Naive thymus-derived CD8-positive, alpha-beta T cell (primary cell): ENCODE results near the gene DDR1. TPM values are rescaled to one million over a fixed set of nuclear protein-coding genes. Genes with fewer than 3 reads are reported as not detected.
"Not testable (repeated sequence)": the region's sequence is repeated elsewhere in the genome, so short reads cannot be mapped to it uniquely, and the experiment has no call there.

Source experiments
- ATAC-seq, 2 donors: fragments of 150-1000 bp; cut with Tn5 transposase in 1 of 2; sonication (Bioruptor Pico), chemical (Tn5 transposase) in 1 of 2; 1 replicate in 1 of 2; 2 replicates in 1 of 2; pipeline ENCODE4 v1.10.0; 2021; ENCODE audit warnings: mild to moderate bottlenecking in 2 of 2, moderate library complexity in 2 of 2
- POLR2A ChIA-PET: fragments of 350-600 bp; sonication (Branson Sonifier 250); formaldehyde crosslinking; loops from one replicate; lab custom pipeline; 2021; ENCODE audit warnings: antibody characterized with exemption; lab: Charles Lee
- DNase-seq, 10 donors: peaks; one replicate each; pipeline versions ENCODE4 v3.0.0 to v3.0.0-alpha.2; 2020 to 2022
- H3K27ac Mint-ChIP-seq, 10 donors: one replicate each; pipeline ENCODE4 v1.8.0; 2020 to 2022; ENCODE audit warnings: mild to moderate bottlenecking in 10 of 10, mixed read lengths in 10 of 10, moderate library complexity in 4 of 10, inconsistent platforms in 1 of 10
- H3K27me3 Mint-ChIP-seq, 5 donors: one replicate each; pipeline ENCODE4 v1.8.0; 2021 to 2022; ENCODE audit warnings: mixed read lengths in 5 of 5
- H3K36me3 Mint-ChIP-seq, 3 donors: one replicate each; pipeline ENCODE4 v1.8.0; 2020 to 2022; ENCODE audit warnings: mixed read lengths in 3 of 3, mild to moderate bottlenecking in 2 of 3, inconsistent platforms in 1 of 3
- H3K4me1 Mint-ChIP-seq, 4 donors: one replicate each; pipeline ENCODE4 v1.8.0; 2021 to 2022; ENCODE audit warnings: mixed read lengths in 4 of 4
- H3K4me3 Mint-ChIP-seq, 10 donors: one replicate each; pipeline ENCODE4 v1.8.0; 2020 to 2022; ENCODE audit warnings: mild to moderate bottlenecking in 10 of 10, mixed read lengths in 10 of 10, moderate library complexity in 6 of 10, inconsistent platforms in 1 of 10
- H3K9me3 Mint-ChIP-seq, 9 donors: one replicate each; pipeline ENCODE4 v1.8.0; 2020 to 2022; ENCODE audit warnings: mixed read lengths in 9 of 9, mild to moderate bottlenecking in 3 of 9, inconsistent platforms in 1 of 9, moderate library complexity in 1 of 9
- polyA plus RNA-seq, 3 donors: library from polyadenylated mRNA; unstranded; fragments of 300-500 nt; fragmentation: Illumina TruSeq; gene quantifications; one replicate each; pipeline ENCODE4 v1.2.3, GENCODE V29; 2021
- total RNA-seq, 8 experiments: library from RNA in 2 of 8; stranded (reverse) in 2 of 8; gene quantifications; one replicate each; pipeline ENCODE4 v1.2.3 and lab custom pipeline; 2021 to 2026

The DDR1 gene
- total and polyA plus RNA-seq, 5 experiments from 2014 or later = 0.57 to 22.8 (median 5.4) TPM

GRCh38 chr6:30914854-30915590, 30.7 kb downstream of the DDR1 start:
- ATAC-seq (no peak), DNase-seq (peak in 1 of 10 donors; percentile 9)
- Mint-ChIP-seq H3K27ac (peak overlapping the region; percentile 86 to 97 (median 93)), H3K27me3 (no peaks in the 10 kb centered on the region), H3K36me3 (peaks cover 0 to 57% (median 16%) of the 10 kb centered on the region in 3 donors), H3K9me3 (no peaks in the 10 kb centered on the region), H3K4me3 (peak overlapping the region; percentile 86 to 97 (median 95)), H3K4me1 (peaks cover 27 to 46% (median 33%) of the 10 kb centered on the region in 4 donors)
- POLR2A ChIA-PET = interaction anchor here (0.5 to 3.3 kb wide), 8 partner anchors 30 to 213 kb away, joined by 3 to 22 read pairs (median 4); partner anchors contain the start of genes DDR1 and PSORS1C1

GRCh38 chr6:30915591-30915946, 31.2 kb downstream of the DDR1 start:
- Mint-ChIP-seq H3K9me3 (no peaks in the 10 kb centered on the region), H3K36me3 (peaks cover 0 to 61% (median 16%) of the 10 kb centered on the region in 3 donors), H3K4me1 (peaks cover 27 to 46% (median 33%) of the 10 kb centered on the region in 4 donors), H3K4me3 (peak overlapping the region; percentile 86 to 97 (median 95)), H3K27ac (peak overlapping the region in 8 of 10 donors; percentile 58 to 97 (median 90)), H3K27me3 (no peaks in the 10 kb centered on the region)
- peak in 3 of 10 donors; percentile 42 to 50 (median 49) for DNase-seq
- POLR2A ChIA-PET = interaction anchor here (1.2 to 1.6 kb wide), 2 partner anchors 163 to 200 kb away, joined by 3 to 5 read pairs; partner anchors contain the start of gene PSORS1C1
- no peak for ATAC-seq

- ATAC-seq = no peak
- POLR2A ChIA-PET = no interaction called here
- H3K27me3 Mint-ChIP-seq = no peaks in the 10 kb centered on the region
- peaks cover 0 to 63% (median 10%) of the 10 kb centered on the region in 3 donors for H3K36me3 Mint-ChIP-seq
- peaks cover 26 to 44% (median 33%) of the 10 kb centered on the region in 4 donors for H3K4me1 Mint-ChIP-seq
- no peaks in the 10 kb centered on the region for H3K9me3 Mint-ChIP-seq
- H3K27ac Mint-ChIP-seq = peak overlapping the region in 4 of 10 donors; percentile 25 to 50 (median 35)
- no peak overlapping the region for H3K4me3 Mint-ChIP-seq
- no peak for DNase-seq
These were observed 32.7 kb downstream of the DDR1 start for GRCh38 chr6:30917041-30917440.

GRCh38 chr6:30917487-30917886, 33.2 kb downstream of the DDR1 start:
- Mint-ChIP-seq H3K4me3 (no peak overlapping the region), H3K27me3 (no peaks in the 10 kb centered on the region), H3K27ac (peak overlapping the region in 1 of 10 donors; percentile 50), H3K9me3 (no peaks in the 10 kb centered on the region), H3K4me1 (peaks cover 22 to 41% (median 31%) of the 10 kb centered on the region in 4 donors), H3K36me3 (peaks cover 0 to 65% (median 14%) of the 10 kb centered on the region in 3 donors)
- ATAC-seq (no peak), DNase-seq (no peak)
- POLR2A ChIA-PET = no interaction called here

- Mint-ChIP-seq H3K27ac (no peak overlapping the region), H3K9me3 (no peaks in the 10 kb centered on the region), H3K27me3 (no peaks in the 10 kb centered on the region), H3K36me3 (peaks cover 0 to 76% (median 16%) of the 10 kb centered on the region in 3 donors), H3K4me1 (peaks cover 20 to 32% (median 25%) of the 10 kb centered on the region in 4 donors), H3K4me3 (no peak overlapping the region)
- ATAC-seq = no peak
- POLR2A ChIA-PET = interaction anchor here (0.6 to 1.9 kb wide), 2 partner anchors 11 to 671 kb away, joined by 3 to 5 read pairs; partner anchors contain the start of gene GTF2H4
- no peak for DNase-seq
These were observed 34.4 kb downstream of the DDR1 start for GRCh38 chr6:30918670-30919069.

GRCh38 chr6:30922447-30922852, 38.1 kb downstream of the DDR1 start:
- peaks cover 0 to 5% (median 2%) of the 10 kb centered on the region in 4 donors for H3K4me1 Mint-ChIP-seq
- ATAC-seq = no peak
- no peak overlapping the region for H3K4me3 Mint-ChIP-seq
- H3K27me3 Mint-ChIP-seq = no peaks in the 10 kb centered on the region
- no peaks in the 10 kb centered on the region for H3K9me3 Mint-ChIP-seq
- H3K27ac Mint-ChIP-seq = no peak overlapping the region
- DNase-seq = no peak
- POLR2A ChIA-PET = no interaction called here
- peaks cover 0 to 82% (median 16%) of the 10 kb centered on the region in 3 donors for H3K36me3 Mint-ChIP-seq

- DNase-seq, H3K27me3 Mint-ChIP-seq, ATAC-seq, H3K27ac Mint-ChIP-seq, POLR2A ChIA-PET, H3K4me3 Mint-ChIP-seq, H3K4me1 Mint-ChIP-seq: not testable (repeated sequence)
- Mint-ChIP-seq H3K36me3 (peaks cover 8 to 77% (median 17%) of the 10 kb centered on the region in 3 donors), H3K9me3 (peaks cover 0 to 14% (median 4%) of the 10 kb centered on the region in 9 donors)
These were observed 39.8 kb downstream of the DDR1 start for GRCh38 chr6:30924040-30924627.

- ATAC-seq = no peak
- Mint-ChIP-seq H3K27me3 (no peaks in the 10 kb centered on the region), H3K27ac (no peak overlapping the region), H3K4me3 (no peak overlapping the region), H3K4me1 (no peaks in the 10 kb centered on the region), H3K36me3 (peaks cover 8 to 52% (median 17%) of the 10 kb centered on the region in 3 donors), H3K9me3 (peaks cover 0 to 15% (median 6%) of the 10 kb centered on the region in 9 donors)
- POLR2A ChIA-PET = interaction anchor here (0.7 to 0.8 kb wide), 2 partner anchors 12 to 29 kb away, joined by 4 to 6 read pairs; no protein-coding TSS in a partner anchor
- DNase-seq = no peak
These were observed 42.3 kb downstream of the DDR1 start for GRCh38 chr6:30926644-30927043.

- H3K27me3 Mint-ChIP-seq, DNase-seq, ATAC-seq, H3K4me3 Mint-ChIP-seq, H3K27ac Mint-ChIP-seq, H3K4me1 Mint-ChIP-seq: not testable (repeated sequence)
- Mint-ChIP-seq H3K36me3 (peaks cover 8 to 49% (median 17%) of the 10 kb centered on the region in 3 donors), H3K9me3 (peaks cover 0 to 15% (median 6%) of the 10 kb centered on the region in 9 donors)
- POLR2A ChIA-PET = interaction anchor here (0.7 to 0.8 kb wide), 3 partner anchors 11 to 29 kb away, joined by 3 to 6 read pairs (median 4); no protein-coding TSS in a partner anchor
These were observed 42.8 kb downstream of the DDR1 start for GRCh38 chr6:30927080-30927479.

- no peak overlapping the region for H3K27ac Mint-ChIP-seq
- ATAC-seq (no peak), DNase-seq (no peak)
- H3K9me3 Mint-ChIP-seq = peaks cover 0 to 15% (median 6%) of the 10 kb centered on the region in 9 donors
- peaks cover 8 to 33% (median 11%) of the 10 kb centered on the region in 3 donors for H3K36me3 Mint-ChIP-seq
- H3K4me1 Mint-ChIP-seq = no peaks in the 10 kb centered on the region
- POLR2A ChIA-PET = interaction anchor here (0.6 kb wide), 1 partner anchor 86 kb away, joined by 3 read pairs; no protein-coding TSS in a partner anchor
- H3K4me3 Mint-ChIP-seq = no peak overlapping the region
- no peaks in the 10 kb centered on the region for H3K27me3 Mint-ChIP-seq
These were observed 44.4 kb downstream of the DDR1 start for GRCh38 chr6:30928677-30929076.

GRCh38 chr6:30930506-30930905, 46.2 kb downstream of the DDR1 start:
- POLR2A ChIA-PET = no interaction called here

GRCh38 chr6:30931272-30931671, 47.0 kb downstream of the DDR1 start:
- ATAC-seq (no peak), DNase-seq (no peak)
- POLR2A ChIA-PET = interaction anchor here (1.2 kb wide), 1 partner anchor 24 kb away, joined by 3 read pairs; no protein-coding TSS in a partner anchor
- Mint-ChIP-seq H3K4me1 (peaks cover 0 to 6% (median 0%) of the 10 kb centered on the region in 4 donors), H3K9me3 (peaks cover 0 to 15% (median 6%) of the 10 kb centered on the region in 9 donors), H3K36me3 (peaks cover 8 to 19% (median 10%) of the 10 kb centered on the region in 3 donors), H3K27me3 (peaks cover 0 to 2% (median 0%) of the 10 kb centered on the region in 5 donors), H3K4me3 (no peak overlapping the region), H3K27ac (no peak overlapping the region)

More at GRCh38 chr6:30930506-30930905, 46.2 kb downstream of the DDR1 start:
- no peak for DNase-seq
- peak overlapping the region in 1 of 10 donors; percentile 58 for H3K27ac Mint-ChIP-seq
- H3K36me3 Mint-ChIP-seq = peaks cover 8 to 24% (median 11%) of the 10 kb centered on the region in 3 donors
- H3K4me1 Mint-ChIP-seq = peaks cover 0 to 6% (median 0%) of the 10 kb centered on the region in 4 donors
- no peaks in the 10 kb centered on the region for H3K27me3 Mint-ChIP-seq
- no peak overlapping the region for H3K4me3 Mint-ChIP-seq
- H3K9me3 Mint-ChIP-seq = peaks cover 0 to 15% (median 6%) of the 10 kb centered on the region in 9 donors
- no peak for ATAC-seq
